Mesothelial cell of epicardium (in vitro differentiated cells): ENCODE data around the gene GHDC. TPM values are rescaled to one million over a fixed set of nuclear protein-coding genes. Genes with fewer than 3 reads are reported as not detected.
"Not testable (repeated sequence)": the region's sequence is repeated elsewhere in the genome, so short reads cannot be mapped to it uniquely, and the experiment has no call there.

Experiments
- DNase-seq, 2 experiments: peaks; one replicate each; pipeline ENCODE4 v3.0.0; 2021; ENCODE audit warnings: low spot score in 2 of 2; ENCODE audit not compliant: unreplicated experiment in 2 of 2
- H3K27ac Mint-ChIP-seq: 2 replicates; pipeline ENCODE4 v1.8.0; 2021; ENCODE audit warnings: mixed read lengths
- H3K27me3 Mint-ChIP-seq: 2 replicates; pipeline ENCODE4 v1.8.0; 2021; ENCODE audit warnings: low read depth, mixed read lengths
- H3K36me3 Mint-ChIP-seq: 2 replicates; pipeline ENCODE4 v1.8.0; 2021; ENCODE audit warnings: mixed read lengths
- H3K4me1 Mint-ChIP-seq: 2 replicates; pipeline ENCODE4 v1.8.0; 2021; ENCODE audit warnings: mixed read lengths
- H3K4me3 Mint-ChIP-seq: 2 replicates; pipeline ENCODE4 v1.8.0; 2021; ENCODE audit warnings: mild to moderate bottlenecking, moderate library complexity, mixed read lengths
- H3K9me3 Mint-ChIP-seq: 2 replicates; pipeline ENCODE4 v1.8.0; 2021; ENCODE audit warnings: mixed read lengths
- total RNA-seq: library from RNA; stranded (reverse); gene quantifications from 3 replicates; pipeline ENCODE4 v1.2.1, GENCODE V29; 2021
- TF ChIP-seq, protein P1 (sequence below): fragments of 200-600 bp; sonication (generic); IDR thresholded peaks from one replicate; pipeline ENCODE4 v1.5.0; 2021; ENCODE audit warnings: antibody characterized with exemption; ENCODE audit not compliant: unreplicated experiment

GHDC gene, protein sequence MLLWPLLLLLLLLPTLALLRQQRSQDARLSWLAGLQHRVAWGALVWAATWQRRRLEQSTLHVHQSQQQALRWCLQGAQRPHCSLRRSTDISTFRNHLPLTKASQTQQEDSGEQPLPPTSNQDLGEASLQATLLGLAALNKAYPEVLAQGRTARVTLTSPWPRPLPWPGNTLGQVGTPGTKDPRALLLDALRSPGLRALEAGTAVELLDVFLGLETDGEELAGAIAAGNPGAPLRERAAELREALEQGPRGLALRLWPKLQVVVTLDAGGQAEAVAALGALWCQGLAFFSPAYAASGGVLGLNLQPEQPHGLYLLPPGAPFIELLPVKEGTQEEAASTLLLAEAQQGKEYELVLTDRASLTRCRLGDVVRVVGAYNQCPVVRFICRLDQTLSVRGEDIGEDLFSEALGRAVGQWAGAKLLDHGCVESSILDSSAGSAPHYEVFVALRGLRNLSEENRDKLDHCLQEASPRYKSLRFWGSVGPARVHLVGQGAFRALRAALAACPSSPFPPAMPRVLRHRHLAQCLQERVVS
- total RNA-seq = 9.2 to 10.7 TPM (median 10.2 TPM) in 3 replicates

DNA sequence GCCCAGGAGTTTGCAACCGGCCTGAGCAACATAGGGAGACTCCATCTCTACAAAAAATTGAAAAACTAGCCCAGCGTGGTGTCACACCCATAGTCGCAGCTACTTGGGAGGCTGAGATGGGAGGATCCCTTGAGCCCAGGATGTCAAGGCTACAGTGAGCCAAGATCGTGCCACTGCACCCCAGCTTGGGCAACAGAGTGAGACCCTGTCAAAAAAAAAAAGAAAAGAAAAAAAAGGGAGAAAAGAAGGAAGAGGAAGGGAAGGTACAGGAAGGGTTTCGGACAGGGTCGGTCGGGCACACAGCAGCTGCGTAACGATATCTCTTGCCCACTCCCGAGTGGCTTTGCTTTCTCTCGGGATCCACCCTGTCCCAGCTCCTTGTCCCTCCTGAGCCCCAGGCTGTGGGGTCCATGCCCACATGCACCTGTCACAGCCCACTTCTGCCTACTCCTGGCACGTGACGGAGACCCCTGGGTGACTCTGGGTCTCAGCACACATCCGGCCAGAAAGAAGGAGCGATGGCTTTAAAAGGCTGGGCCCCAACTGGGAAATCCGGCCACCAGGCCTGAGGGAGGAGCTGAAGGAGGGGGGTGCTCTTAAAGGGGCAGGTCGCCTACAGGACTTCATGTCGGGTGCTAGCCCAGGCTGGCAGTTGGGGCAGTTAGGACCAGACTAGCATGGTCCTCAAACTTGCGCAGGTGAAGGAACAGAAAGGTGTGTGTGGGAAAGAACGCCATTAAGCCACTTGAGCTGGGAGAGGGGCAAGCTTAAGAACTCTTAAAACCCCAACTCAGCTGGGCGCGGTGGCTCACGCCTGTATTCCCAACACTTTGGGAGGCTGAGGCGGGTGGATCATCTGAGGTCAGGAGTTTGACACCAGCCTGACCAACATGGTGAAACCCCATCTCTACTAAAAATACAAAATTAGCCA lies at the start of gene GHDC:
GHDC (minus strand) TSS at position 526 of the 931 bp plus-strand sequence. CDS start 913 bp downstream, outside the sequence.
- peaks cover 10% of the 10 kb centered on the region for H3K4me1 Mint-ChIP-seq
- H3K27ac Mint-ChIP-seq = no peak within 1 kb of the TSS
- H3K36me3 Mint-ChIP-seq = no peaks in the 10 kb centered on the region
- no peaks in the 10 kb centered on the region for H3K9me3 Mint-ChIP-seq
- H3K4me3 Mint-ChIP-seq = peak within 1 kb of the TSS; percentile 80
- TF ChIP-seq, protein P1, sequence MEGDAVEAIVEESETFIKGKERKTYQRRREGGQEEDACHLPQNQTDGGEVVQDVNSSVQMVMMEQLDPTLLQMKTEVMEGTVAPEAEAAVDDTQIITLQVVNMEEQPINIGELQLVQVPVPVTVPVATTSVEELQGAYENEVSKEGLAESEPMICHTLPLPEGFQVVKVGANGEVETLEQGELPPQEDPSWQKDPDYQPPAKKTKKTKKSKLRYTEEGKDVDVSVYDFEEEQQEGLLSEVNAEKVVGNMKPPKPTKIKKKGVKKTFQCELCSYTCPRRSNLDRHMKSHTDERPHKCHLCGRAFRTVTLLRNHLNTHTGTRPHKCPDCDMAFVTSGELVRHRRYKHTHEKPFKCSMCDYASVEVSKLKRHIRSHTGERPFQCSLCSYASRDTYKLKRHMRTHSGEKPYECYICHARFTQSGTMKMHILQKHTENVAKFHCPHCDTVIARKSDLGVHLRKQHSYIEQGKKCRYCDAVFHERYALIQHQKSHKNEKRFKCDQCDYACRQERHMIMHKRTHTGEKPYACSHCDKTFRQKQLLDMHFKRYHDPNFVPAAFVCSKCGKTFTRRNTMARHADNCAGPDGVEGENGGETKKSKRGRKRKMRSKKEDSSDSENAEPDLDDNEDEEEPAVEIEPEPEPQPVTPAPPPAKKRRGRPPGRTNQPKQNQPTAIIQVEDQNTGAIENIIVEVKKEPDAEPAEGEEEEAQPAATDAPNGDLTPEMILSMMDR = no peak
- no peak for DNase-seq
- no peaks in the 10 kb centered on the region for H3K27me3 Mint-ChIP-seq

DNA sequence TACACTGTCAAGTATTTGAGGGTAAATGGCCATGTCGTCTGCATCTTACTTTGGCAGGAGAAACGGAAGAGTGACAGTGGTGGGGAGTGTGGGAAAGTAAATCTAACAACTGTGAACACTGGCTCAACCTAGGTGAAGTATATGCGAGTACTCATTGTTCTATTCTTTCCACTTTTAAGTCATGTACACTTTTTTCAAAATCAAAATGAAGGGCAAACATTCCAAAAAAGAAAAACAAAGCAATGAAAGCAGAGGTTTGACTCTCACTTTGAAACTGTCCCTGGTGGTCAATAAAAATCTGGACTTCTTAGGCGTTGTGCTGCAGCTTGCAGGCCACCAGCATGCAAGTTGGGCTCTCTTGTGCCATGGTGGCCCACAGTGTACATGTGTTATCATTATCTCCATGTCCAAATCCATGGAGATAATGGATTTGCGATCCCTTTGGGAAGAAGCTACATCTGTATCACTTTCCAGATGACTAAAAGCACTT lies 49.2 kb upstream of the GHDC start:
- H3K27me3 Mint-ChIP-seq = no peaks in the 10 kb centered on the region
- no peaks in the 10 kb centered on the region for H3K36me3 Mint-ChIP-seq
- TF ChIP-seq, protein P1 = no peak
- H3K27ac Mint-ChIP-seq = no peak overlapping the region
- H3K4me3 Mint-ChIP-seq = no peak overlapping the region
- H3K9me3 Mint-ChIP-seq = no peaks in the 10 kb centered on the region
- peaks cover 9% of the 10 kb centered on the region for H3K4me1 Mint-ChIP-seq
- DNase-seq = no peak

DNA sequence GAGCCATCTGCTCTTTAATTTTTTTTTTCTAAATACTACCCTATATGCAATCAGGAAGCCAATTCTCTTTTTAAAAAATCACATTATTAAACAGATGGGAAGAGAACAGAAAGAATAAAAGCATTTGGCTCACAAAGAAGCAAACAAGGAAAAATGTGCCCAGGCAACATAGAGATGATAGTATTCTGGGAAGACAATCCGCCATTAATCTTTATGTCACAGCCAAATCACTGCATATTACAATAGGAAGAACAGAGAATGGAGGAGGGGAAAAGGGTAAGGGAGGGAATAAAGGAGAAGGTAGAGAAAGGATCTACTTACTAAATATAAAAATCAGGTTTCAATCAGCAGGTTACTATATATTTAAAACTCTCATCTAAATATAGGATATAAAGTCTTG lies 47.6 kb upstream of the GHDC start:
- DNase-seq = no peak
- TF ChIP-seq, protein P1 = no peak
- no peaks in the 10 kb centered on the region for H3K36me3 Mint-ChIP-seq
- H3K4me1 Mint-ChIP-seq = peaks cover 7% of the 10 kb centered on the region
- H3K4me3 Mint-ChIP-seq = no peak overlapping the region
- no peaks in the 10 kb centered on the region for H3K27me3 Mint-ChIP-seq
- no peaks in the 10 kb centered on the region for H3K9me3 Mint-ChIP-seq
- H3K27ac Mint-ChIP-seq = no peak overlapping the region

DNA sequence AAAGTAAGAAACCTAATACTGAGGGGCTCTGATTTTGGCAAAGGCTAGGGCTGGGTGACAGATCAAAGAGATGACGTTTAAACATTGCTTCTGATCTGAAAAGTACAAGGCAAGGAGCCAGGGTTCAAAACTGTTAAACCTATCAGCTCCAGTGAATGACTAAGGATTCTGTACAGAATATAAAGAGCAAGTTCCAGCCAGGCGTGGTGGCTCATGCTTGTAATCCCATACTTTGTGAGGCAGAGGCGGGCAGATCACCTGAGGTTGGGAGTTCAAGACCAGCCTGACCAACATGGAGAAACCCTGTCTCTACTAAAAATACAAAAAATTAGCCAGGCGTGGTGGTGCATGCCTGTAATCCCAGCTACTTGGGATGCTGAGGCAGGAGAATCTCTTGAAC lies 46.6 kb upstream of the GHDC start:
- H3K9me3 Mint-ChIP-seq, H3K27ac Mint-ChIP-seq, DNase-seq, H3K36me3 Mint-ChIP-seq, H3K4me1 Mint-ChIP-seq, H3K4me3 Mint-ChIP-seq, H3K27me3 Mint-ChIP-seq: not testable (repeated sequence)

DNA sequence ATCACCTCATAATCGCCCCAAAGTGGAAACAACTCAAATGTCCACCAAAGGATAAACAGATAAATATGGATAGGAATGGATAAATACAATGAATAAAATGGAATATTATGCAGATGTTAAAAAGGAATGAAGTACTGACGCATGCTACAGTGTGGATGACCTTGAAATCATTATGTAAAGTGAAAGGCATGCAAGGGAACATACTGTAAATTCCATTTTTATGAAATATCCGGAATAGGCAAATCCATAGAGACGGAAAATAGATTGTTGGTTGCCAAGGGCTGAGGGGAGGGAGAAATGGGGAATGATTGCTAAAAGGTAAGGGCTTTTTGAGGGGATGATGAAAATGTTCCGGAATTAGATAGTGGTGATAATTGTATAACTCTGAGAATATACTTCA lies 45.9 kb upstream of the GHDC start:
- Mint-ChIP-seq H3K27me3 (no peaks in the 10 kb centered on the region), H3K9me3 (no peaks in the 10 kb centered on the region), H3K4me3 (no peak overlapping the region), H3K27ac (no peak overlapping the region), H3K36me3 (no peaks in the 10 kb centered on the region), H3K4me1 (peaks cover 7% of the 10 kb centered on the region)
- TF ChIP-seq, protein P1 = no peak
- no peak for DNase-seq

DNA sequence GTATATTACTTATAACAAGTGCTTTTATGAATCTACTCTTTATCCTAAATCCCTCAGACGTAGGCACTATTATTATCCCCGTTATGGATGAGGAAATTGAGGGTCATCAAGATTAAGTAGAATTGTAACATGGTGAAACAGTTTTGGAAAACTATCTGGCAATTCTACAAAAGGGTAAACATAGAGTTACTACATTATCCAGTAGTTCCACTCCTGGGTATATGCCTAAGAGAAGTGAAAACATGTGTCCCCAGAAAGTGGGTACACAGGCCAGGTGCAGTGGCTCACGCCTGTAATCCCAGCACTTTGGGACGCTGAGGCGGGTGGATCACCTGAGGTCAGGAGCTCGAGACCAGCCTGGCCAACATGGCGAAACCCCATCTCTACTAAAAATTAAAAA lies 45.3 kb upstream of the GHDC start:
- H3K9me3 Mint-ChIP-seq, H3K36me3 Mint-ChIP-seq, H3K27ac Mint-ChIP-seq, DNase-seq, H3K27me3 Mint-ChIP-seq, H3K4me1 Mint-ChIP-seq, H3K4me3 Mint-ChIP-seq: not testable (repeated sequence)
